GM18909 (cell line): ENCODE results near the gene STARD10.

Source experiments
- ATAC-seq: cut with Tn5 transposase; IDR thresholded peaks from one replicate; pipeline ENCODE4 v1.9.1; 2021; ENCODE audit warnings: mild to moderate bottlenecking; ENCODE audit not compliant: unreplicated experiment, poor library complexity

The STARD10 gene

GRCh38 chr11:72767203-72768062 is 26.4 kb downstream of the STARD10 start:
- ATAC-seq: no peak

- ATAC-seq: no peak
Observed at GRCh38 chr11:72766152-72766902, 27.5 kb downstream of the STARD10 start.

DNA sequence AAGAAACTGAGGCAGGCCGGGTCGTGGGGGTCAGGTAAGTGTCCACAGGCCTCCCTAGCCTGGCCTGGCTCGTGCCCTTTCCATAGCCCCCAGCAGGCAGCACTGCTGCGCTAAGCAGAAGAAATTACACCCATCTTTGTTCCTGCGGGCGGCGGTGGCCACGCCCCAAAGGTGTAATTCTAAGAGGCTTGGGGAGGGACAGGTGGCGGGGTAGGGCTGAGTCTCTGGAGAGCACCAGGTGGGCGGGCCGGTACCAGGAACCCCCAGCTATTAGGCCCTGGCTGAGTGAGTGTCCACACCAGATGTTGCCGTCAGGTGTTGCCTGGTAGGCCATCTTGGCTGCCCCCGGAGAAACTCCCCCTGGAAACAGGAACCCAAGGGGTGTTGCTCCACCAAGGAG is 29.3 kb downstream of the STARD10 start:
- no peak for ATAC-seq

DNA sequence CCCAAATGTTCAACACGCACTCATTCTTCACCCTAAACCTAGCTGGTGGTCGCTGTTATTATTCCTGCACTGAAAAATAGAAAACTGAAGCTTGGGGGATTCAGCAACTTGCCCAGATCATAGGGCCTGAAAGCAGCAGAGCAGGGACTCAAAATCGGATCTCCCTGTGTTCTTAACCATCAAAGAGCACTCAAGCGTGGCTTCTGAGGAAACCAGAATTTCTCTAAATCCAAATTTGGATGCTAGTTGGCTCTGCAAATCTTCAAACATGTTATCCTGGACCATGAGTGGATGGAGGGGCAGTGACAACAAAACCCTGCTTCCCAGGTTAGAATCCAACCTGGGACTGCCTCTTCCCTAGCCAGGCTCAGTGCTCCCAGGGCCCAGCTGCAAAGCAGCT is 30.0 kb downstream of the STARD10 start:
- no peak for ATAC-seq

DNA sequence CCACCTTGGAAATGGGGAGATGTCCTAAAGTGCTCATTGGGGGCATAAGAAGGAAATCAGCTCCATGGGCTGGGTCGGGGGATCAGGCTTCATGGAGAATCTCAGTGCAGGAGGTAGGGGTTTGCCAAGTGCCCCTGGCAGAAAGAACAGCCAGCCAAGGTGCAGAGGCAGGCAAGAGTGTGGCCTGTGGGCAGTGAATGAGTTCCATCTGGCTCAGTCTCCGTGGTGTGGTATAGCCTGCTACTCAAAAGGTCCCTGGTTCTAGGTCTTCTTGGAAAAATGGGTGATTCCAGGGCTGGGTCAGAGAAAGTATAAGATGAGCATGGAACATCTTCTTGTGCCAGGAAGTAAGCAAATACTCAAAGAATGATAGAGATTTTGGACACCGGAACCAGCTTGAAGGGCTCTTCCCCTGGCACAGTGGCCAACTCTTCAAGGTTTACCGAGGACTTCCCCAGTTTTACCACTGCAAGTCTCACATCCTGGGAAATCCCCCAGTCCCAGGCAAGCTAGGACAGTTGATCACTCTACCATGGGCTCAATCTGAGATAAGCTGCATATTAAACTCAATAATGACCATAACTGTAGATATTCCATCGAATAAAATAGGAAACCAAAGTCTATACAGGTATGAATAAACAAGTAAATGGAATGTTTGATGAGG is 31.1 kb downstream of the STARD10 start:
- no peak for ATAC-seq

- ATAC-seq: no peak
Observed at GRCh38 chr11:72760539-72761405, 33.1 kb downstream of the STARD10 start.

- no peak for ATAC-seq
Observed at GRCh38 chr11:72759468-72759985, 34.3 kb downstream of the STARD10 start.

GRCh38 chr11:72758690-72759389 is 35.0 kb downstream of the STARD10 start:
- ATAC-seq: no peak

GRCh38 chr11:72758304-72758689 is 35.5 kb downstream of the STARD10 start:
- no peak for ATAC-seq

DNA sequence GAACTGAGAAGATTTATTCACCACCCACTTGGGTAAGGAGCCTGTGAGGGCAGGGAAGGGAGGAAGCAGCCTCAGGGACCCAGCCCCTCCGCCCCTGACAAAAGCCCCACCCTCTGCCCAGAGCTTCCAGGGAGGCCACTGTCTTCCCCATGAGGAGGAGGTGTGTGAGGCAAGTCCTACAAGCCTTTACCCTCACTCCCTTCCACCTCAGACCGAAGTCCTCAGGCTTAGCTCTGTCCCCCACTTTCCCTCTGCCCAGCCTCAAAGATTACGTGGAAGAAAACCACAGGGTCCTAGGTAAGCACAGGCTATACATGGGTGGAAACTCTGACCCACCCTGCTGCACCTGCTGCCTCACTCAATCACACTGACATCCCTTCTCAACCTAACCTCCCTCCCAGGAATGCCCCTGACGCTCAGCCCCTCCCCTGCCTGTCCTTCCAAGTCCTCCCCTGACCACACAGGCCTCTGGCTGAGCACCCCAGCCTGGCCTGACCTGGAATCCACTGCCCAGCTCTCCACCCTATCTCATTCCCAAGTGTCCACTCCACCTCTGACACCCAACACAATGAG is 38.0 kb downstream of the STARD10 start:
- ATAC-seq: no peak

- no peak for ATAC-seq
Observed at GRCh38 chr11:72754544-72755155, 39.2 kb downstream of the STARD10 start.

- ATAC-seq: no peak
Observed at GRCh38 chr11:72754149-72754543, 39.7 kb downstream of the STARD10 start.

DNA sequence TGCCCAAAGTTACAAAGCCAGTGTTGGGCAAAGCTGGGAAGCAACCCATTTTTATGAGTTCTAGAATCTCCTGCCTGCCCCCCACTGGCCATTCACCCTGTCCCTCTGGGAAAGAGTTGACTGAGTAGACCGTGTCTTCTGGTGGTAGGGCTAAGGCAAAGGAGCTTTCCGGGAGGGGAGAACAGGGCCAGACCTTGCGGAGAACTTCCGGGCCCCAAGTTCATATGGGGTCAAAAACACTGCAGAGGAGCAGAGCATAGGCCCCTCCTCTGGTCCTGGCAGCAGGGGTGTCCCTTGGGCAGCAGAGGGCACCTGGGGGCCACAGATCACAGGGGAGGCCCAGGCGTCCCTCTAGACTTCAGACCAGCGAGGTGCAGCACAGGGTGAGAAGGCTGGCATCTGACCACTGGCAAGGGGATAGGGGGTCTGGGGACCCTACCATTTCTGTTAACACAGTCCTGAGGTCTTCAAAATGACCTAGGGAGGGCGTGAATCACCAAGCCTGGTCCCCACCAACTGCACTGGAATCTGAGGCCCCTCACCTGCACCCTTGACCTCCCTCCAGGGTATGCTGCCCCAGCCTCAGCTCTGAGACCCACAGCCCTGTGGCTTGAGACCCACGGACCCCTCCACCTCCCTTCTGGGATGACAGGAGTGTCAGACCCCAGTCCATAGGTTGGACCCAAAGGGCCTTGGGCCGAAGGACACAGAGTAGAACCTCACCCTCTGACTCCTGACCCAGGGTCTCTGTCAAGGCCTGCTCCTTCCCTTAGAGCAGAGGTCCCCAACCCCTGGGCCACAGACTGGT is 40.3 kb downstream of the STARD10 start:
- no peak for ATAC-seq

GRCh38 chr11:72752088-72752914 is 41.5 kb downstream of the STARD10 start, which contains the start of gene ARAP1:
ARAP1 (minus strand) TSS chr11:72752408; CDS start chr11:72727128, 25,280 bp downstream.
- peak; percentile 65 for ATAC-seq

GRCh38 chr11:72751116-72752087 is 42.4 kb downstream of the STARD10 start:
- no peak for ATAC-seq
